ENCODE measurements around the gene KCNQ1. TPM values are rescaled to one million over a fixed set of nuclear protein-coding genes. Genes with fewer than 3 reads are reported as not detected.

KCNQ1 gene
- total and polyA plus RNA-seq, 2 donors (not counting 1 experiment from before 2014, with no cell fraction given), result 21.5 to 28.8 TPM

DNA sequence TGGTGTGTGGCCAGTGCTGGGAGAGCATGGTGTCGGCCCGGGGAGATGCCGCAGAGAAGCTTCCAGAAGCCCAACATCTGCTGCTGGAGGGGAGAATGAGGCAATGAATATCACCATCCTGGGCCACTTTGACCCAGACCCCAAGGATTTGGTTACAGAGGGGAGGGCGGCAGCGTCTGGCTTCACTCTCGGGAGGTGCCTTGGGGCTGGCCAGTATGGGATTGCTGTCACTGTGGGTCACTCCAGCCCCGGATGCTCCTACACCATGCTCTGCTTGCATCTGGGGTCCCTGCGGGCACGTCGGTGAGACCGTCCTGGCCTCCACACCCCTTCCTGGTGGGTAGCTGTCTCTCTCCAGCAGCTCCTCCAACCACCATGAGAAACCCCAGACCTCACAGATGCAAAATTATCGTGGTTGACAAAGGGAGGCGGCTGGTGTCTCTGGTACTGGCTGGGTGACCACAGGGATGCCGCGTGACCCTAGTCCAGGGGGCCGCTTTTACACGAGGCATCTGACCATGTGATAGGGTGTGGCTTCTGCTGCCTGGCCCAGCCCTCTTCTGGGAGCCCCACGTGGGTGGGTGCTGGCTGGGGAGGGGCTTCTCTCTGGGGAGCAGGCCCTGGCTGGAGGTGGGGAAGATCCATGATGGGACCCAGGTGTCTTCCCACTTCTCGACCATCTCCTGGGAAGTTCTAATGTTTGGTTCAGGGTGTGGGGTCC, 5.7 kb downstream of the KCNQ1 start:
- Mint-ChIP-seq H3K9me3 (ENCODE audit: insufficient read depth) (no peaks in the 10 kb centered on the region), H3K27me3 (no peaks in the 10 kb centered on the region), H3K27ac (no peak overlapping the region), H3K4me1 (peaks cover 21% of the 10 kb centered on the region), H3K4me3 (no peak overlapping the region)
- H3K36me3 ChIP-seq (replicated peaks in 1 of 2; ENCODE audit: control extremely low read depth in 1 of 2, control insufficient read depth in 1 of 2, extremely low read depth in 1 of 2, insufficient read depth in 2 of 2, low read length in 1 of 2), result no peaks in the 10 kb centered on the region
- WGBS (ENCODE audit: insufficient coverage), result 84% methylated on average over 19 of the region's 19 CpGs
- no peak for DNase-seq
- no peak for ATAC-seq (ENCODE audit: low read depth)
- intact Hi-C loops (cut with micrococcal nuclease), result no loop called here
- H3K9ac ChIP-seq (ENCODE audit: low read length), result no peak overlapping the region
- no peak overlapping the region for H3K27ac ChIP-seq (ENCODE audit: low read length in 2 of 2)
- no peak overlapping the region for H3K4me3 ChIP-seq (ENCODE audit: control extremely low read depth in 1 of 5, extremely low read depth in 1 of 5, insufficient read depth in 1 of 5, low read depth in 2 of 5, low read length in 4 of 5)
- H2AFZ ChIP-seq (ENCODE audit: insufficient read depth, low read depth, low read length, poor library complexity, severe bottlenecking), result no peak overlapping the region
- H3K79me2 ChIP-seq (ENCODE audit: control insufficient read depth, insufficient read depth, low read length), result peaks cover 73% of the 10 kb centered on the region
- ChIA-PET POLR2A (no interaction called here), CTCF (interaction anchor here (1.2 kb wide), 1 partner anchor 439 kb away, joined by 3 read pairs; no protein-coding TSS in a partner anchor)
- H4K20me1 ChIP-seq (ENCODE audit: control insufficient read depth, insufficient read depth, low read length, poor library complexity, severe bottlenecking), result peaks cover 63% of the 10 kb centered on the region
- peaks cover 29 to 38% of the 10 kb centered on the region in 2 donors for H3K4me1 ChIP-seq (ENCODE audit: control insufficient read depth in 2 of 2, insufficient read depth in 2 of 2, low read length in 2 of 2)
- peaks cover 0 to 5% (median 0%) of the 10 kb centered on the region in 4 experiments for H3K27me3 ChIP-seq (replicated peaks in 1 of 4; ENCODE audit: control extremely low read depth in 1 of 4, control insufficient read depth in 3 of 4, insufficient read depth in 4 of 4, low read length in 3 of 4)
- peaks cover 0 to 6% (median 3%) of the 10 kb centered on the region in 3 donors for H3K9me3 ChIP-seq (ENCODE audit: control extremely low read depth in 1 of 3, control insufficient read depth in 2 of 3, insufficient read depth in 1 of 3, low read length in 2 of 3)
- H3K4me2 ChIP-seq (replicated peaks; ENCODE audit: low read depth, low read length, poor library complexity, severe bottlenecking), result no peak overlapping the region
- TF ChIP-seq, protein P1, sequence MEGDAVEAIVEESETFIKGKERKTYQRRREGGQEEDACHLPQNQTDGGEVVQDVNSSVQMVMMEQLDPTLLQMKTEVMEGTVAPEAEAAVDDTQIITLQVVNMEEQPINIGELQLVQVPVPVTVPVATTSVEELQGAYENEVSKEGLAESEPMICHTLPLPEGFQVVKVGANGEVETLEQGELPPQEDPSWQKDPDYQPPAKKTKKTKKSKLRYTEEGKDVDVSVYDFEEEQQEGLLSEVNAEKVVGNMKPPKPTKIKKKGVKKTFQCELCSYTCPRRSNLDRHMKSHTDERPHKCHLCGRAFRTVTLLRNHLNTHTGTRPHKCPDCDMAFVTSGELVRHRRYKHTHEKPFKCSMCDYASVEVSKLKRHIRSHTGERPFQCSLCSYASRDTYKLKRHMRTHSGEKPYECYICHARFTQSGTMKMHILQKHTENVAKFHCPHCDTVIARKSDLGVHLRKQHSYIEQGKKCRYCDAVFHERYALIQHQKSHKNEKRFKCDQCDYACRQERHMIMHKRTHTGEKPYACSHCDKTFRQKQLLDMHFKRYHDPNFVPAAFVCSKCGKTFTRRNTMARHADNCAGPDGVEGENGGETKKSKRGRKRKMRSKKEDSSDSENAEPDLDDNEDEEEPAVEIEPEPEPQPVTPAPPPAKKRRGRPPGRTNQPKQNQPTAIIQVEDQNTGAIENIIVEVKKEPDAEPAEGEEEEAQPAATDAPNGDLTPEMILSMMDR (IDR thresholded peaks at IDR 0.05), result no peak
- TF ChIP-seq EZH2 (IDR thresholded peaks at IDR 0.05; ENCODE audit: borderline replicate concordance, insufficient read depth, low read depth, low read length, poor library complexity, severe bottlenecking), result no peak

DNA sequence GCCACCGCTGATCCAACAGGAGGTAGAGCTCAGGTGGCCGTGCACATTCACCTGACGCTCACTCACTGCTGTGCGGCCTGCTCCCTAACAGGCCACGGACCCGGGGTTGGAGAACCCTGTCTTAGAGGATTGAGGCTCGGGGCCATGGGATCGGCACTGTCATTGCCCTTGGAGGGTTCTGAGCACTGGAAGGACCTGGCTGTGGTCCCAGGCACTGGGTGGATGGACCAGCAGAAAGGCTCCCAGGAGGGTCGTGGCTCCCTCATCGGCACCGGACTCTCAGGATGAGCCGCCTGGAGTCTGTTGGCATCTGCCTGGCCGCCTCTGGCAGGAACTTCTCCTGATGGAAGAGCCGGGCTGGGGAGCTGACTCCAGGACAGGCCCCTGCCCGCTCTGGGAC, 6.5 kb downstream of the KCNQ1 start:
- ChIA-PET POLR2A (no interaction called here), CTCF (interaction anchor here (1.3 kb wide), 1 partner anchor 30 kb away, joined by 4 read pairs; no protein-coding TSS in a partner anchor)
- TF ChIP-seq, protein P1 (IDR thresholded peaks at IDR 0.05), result no peak
- no peak for TF ChIP-seq EZH2 (IDR thresholded peaks at IDR 0.05; ENCODE audit: borderline replicate concordance, insufficient read depth, low read depth, low read length, poor library complexity, severe bottlenecking)
- H3K4me1 ChIP-seq (ENCODE audit: control insufficient read depth in 2 of 2, insufficient read depth in 2 of 2, low read length in 2 of 2), result peaks cover 20 to 30% of the 10 kb centered on the region in 2 donors
- H3K36me3 ChIP-seq (replicated peaks in 1 of 2; ENCODE audit: control extremely low read depth in 1 of 2, control insufficient read depth in 1 of 2, extremely low read depth in 1 of 2, insufficient read depth in 2 of 2, low read length in 1 of 2), result no peaks in the 10 kb centered on the region
- Mint-ChIP-seq H3K4me3 (no peak overlapping the region), H3K27ac (no peak overlapping the region), H3K9me3 (ENCODE audit: insufficient read depth) (no peaks in the 10 kb centered on the region), H3K27me3 (no peaks in the 10 kb centered on the region), H3K4me1 (peaks cover 15% of the 10 kb centered on the region)
- H3K27ac ChIP-seq (ENCODE audit: low read length in 2 of 2), result no peak overlapping the region
- peaks cover 70% of the 10 kb centered on the region for H3K79me2 ChIP-seq (ENCODE audit: control insufficient read depth, insufficient read depth, low read length)
- H3K27me3 ChIP-seq (replicated peaks in 1 of 4; ENCODE audit: control extremely low read depth in 1 of 4, control insufficient read depth in 3 of 4, insufficient read depth in 4 of 4, low read length in 3 of 4), result no peaks in the 10 kb centered on the region
- peaks cover 0 to 6% (median 3%) of the 10 kb centered on the region in 3 donors for H3K9me3 ChIP-seq (ENCODE audit: control extremely low read depth in 1 of 3, control insufficient read depth in 2 of 3, insufficient read depth in 1 of 3, low read length in 2 of 3)
- ATAC-seq (ENCODE audit: low read depth) (no peak), DNase-seq (no peak)
- 97% methylated on average over 15 of the region's 15 CpGs for WGBS (ENCODE audit: insufficient coverage)
- no peak overlapping the region for H3K4me2 ChIP-seq (replicated peaks; ENCODE audit: low read depth, low read length, poor library complexity, severe bottlenecking)
- no peak overlapping the region for H3K4me3 ChIP-seq (ENCODE audit: control extremely low read depth in 1 of 5, extremely low read depth in 1 of 5, insufficient read depth in 1 of 5, low read depth in 2 of 5, low read length in 4 of 5)
- H2AFZ ChIP-seq (ENCODE audit: insufficient read depth, low read depth, low read length, poor library complexity, severe bottlenecking), result no peak overlapping the region
- H4K20me1 ChIP-seq (ENCODE audit: control insufficient read depth, insufficient read depth, low read length, poor library complexity, severe bottlenecking), result peaks cover 63% of the 10 kb centered on the region
- intact Hi-C loops (cut with micrococcal nuclease), result no loop called here
- H3K9ac ChIP-seq (ENCODE audit: low read length), result no peak overlapping the region

Data from B cell (primary cell).